Neural progenitor cell (in vitro differentiated cells): ENCODE results near the gene ITM2C. TPM values are rescaled to one million over a fixed set of nuclear protein-coding genes. Genes with fewer than 3 reads are reported as not detected.

Source experiments
- DNase-seq: peaks from one replicate; pipeline ENCODE4 v3.0.0-alpha.2; 2016; ENCODE audit warnings: low spot score
- H2AFZ ChIP-seq: fragments of 200-600 bp; sonication (generic); replicated peaks from 2 replicates; pipeline ENCODE4 v1.6.1; 2016; ENCODE audit warnings: antibody characterized with exemption
- H3F3A ChIP-seq: fragments of 200-600 bp; sonication (generic); 2 replicates; pipeline ENCODE4 v1.6.1; 2016; ENCODE audit warnings: antibody characterized with exemption, low read depth
- H3K27ac ChIP-seq: fragments of 200-600 bp; sonication (generic); 2 replicates; pipeline ENCODE4 v1.5.1; 2016; ENCODE audit warnings: mild to moderate bottlenecking
- H3K27me3 ChIP-seq: fragments of 200-600 bp; sonication (generic); 2 replicates; pipeline ENCODE4 v1.6.1; 2016; ENCODE audit warnings: mild to moderate bottlenecking, moderate library complexity
- H3K36me3 ChIP-seq: fragments of 200-600 bp; sonication (generic); 2 replicates; pipeline ENCODE4 v1.5.1; 2016
- H3K4me1 ChIP-seq: fragments of 200-600 bp; sonication (generic); 2 replicates; pipeline ENCODE4 v1.6.1; 2016; ENCODE audit warnings: mixed run types
- H3K4me2 ChIP-seq: fragments of 200-600 bp; sonication (generic); 2 replicates; pipeline ENCODE4 v1.6.1; 2016
- H3K4me3 ChIP-seq: fragments of 200-600 bp; sonication (generic); 2 replicates; pipeline ENCODE4 v1.5.1; 2016
- H3K79me2 ChIP-seq: fragments of 200-600 bp; sonication (generic); 2 replicates; pipeline ENCODE4 v1.6.1; 2016; ENCODE audit warnings: low read depth
- H3K9ac ChIP-seq: fragments of 200-600 bp; sonication (generic); 2 replicates; pipeline ENCODE4 v1.6.1; 2016
- H3K9me3 ChIP-seq: fragments of 200-600 bp; sonication (generic); 2 replicates; pipeline ENCODE4 v1.5.1; 2016; ENCODE audit warnings: low read depth
- H4K20me1 ChIP-seq: fragments of 200-600 bp; sonication (generic); 2 replicates; pipeline ENCODE4 v1.6.1; 2016; ENCODE audit warnings: low read depth
- H3K27ac Mint-ChIP-seq: 3 replicates; pipeline ENCODE4 v1.8.0; 2021; ENCODE audit warnings: mixed read lengths
- H3K27me3 Mint-ChIP-seq: 2 replicates; pipeline ENCODE4 v1.8.0; 2022; ENCODE audit warnings: low read depth, mild to moderate bottlenecking, inconsistent platforms, moderate library complexity, mixed read lengths; ENCODE audit not compliant: insufficient read depth
- H3K36me3 Mint-ChIP-seq: 3 replicates; pipeline ENCODE4 v1.8.0; 2021; ENCODE audit warnings: mixed read lengths
- H3K4me1 Mint-ChIP-seq: 3 replicates; pipeline ENCODE4 v1.8.0; 2021; ENCODE audit warnings: mixed read lengths
- H3K4me3 Mint-ChIP-seq: 3 replicates; pipeline ENCODE4 v1.8.0; 2021; ENCODE audit warnings: mild to moderate bottlenecking, moderate library complexity, mixed read lengths
- H3K9me3 Mint-ChIP-seq: 3 replicates; pipeline ENCODE4 v1.8.0; 2020; ENCODE audit warnings: mixed read lengths
- EZH2 ChIP-seq: fragments of 200-600 bp; sonication (generic); IDR thresholded peaks from 2 replicates; pipeline ENCODE4 v1.6.1; 2017; ENCODE audit warnings: antibody characterized with exemption, mild to moderate bottlenecking, moderate library complexity
- EZH2phosphoT487 ChIP-seq: fragments of 200-600 bp; sonication (generic); IDR thresholded peaks from 2 replicates; pipeline ENCODE4 v1.6.1; 2017; ENCODE audit warnings: antibody characterized with exemption
- total RNA-seq: library from RNA; depleted of rRNA; stranded (reverse); fragments of >200 nt; gene quantifications from 2 replicates; pipeline ENCODE4 v1.2.3, GENCODE V29; 2015; ENCODE audit warnings: low replicate concordance
- TF ChIP-seq, protein P1 (sequence below): fragments of 200-600 bp; sonication (generic); IDR thresholded peaks from 2 replicates; pipeline ENCODE4 v1.5.1; 2017; ENCODE audit warnings: antibody characterized with exemption, mild to moderate bottlenecking

The ITM2C gene
- total RNA-seq, 1 donor from 2014 or later, result 84.6 TPM

- Histone ChIP-seq H3K4me2 (peak overlapping the region; percentile 19), H3K36me3 (no peaks in the 10 kb centered on the region), H3K9ac (no peak overlapping the region)
These were observed 6.0 kb downstream of the ITM2C start for GRCh38 chr2:230870544-230871360.

GRCh38 chr2:230871361-230872150 is 6.8 kb downstream of the ITM2C start:
- H3K9me3 ChIP-seq, result no peaks in the 10 kb centered on the region
- peaks cover 72% of the 10 kb centered on the region for H3K79me2 ChIP-seq
- Mint-ChIP-seq H3K27ac (peak overlapping the region; percentile 98), H3K4me3 (no peak overlapping the region), H3K4me1 (peaks cover 59% of the 10 kb centered on the region), H3K9me3 (no peaks in the 10 kb centered on the region), H3K27me3 (peaks cover 8% of the 10 kb centered on the region), H3K36me3 (peaks cover 9% of the 10 kb centered on the region)
- no peak overlapping the region for H3K4me3 ChIP-seq
- H2AFZ ChIP-seq, result no peak overlapping the region
- H3K4me2 ChIP-seq, result peak overlapping the region; percentile 19
- H3K9ac ChIP-seq, result no peak overlapping the region
- H4K20me1 ChIP-seq, result peaks cover 59% of the 10 kb centered on the region
- TF ChIP-seq EZH2phosphoT487, result no peak
- TF ChIP-seq, protein P1, sequence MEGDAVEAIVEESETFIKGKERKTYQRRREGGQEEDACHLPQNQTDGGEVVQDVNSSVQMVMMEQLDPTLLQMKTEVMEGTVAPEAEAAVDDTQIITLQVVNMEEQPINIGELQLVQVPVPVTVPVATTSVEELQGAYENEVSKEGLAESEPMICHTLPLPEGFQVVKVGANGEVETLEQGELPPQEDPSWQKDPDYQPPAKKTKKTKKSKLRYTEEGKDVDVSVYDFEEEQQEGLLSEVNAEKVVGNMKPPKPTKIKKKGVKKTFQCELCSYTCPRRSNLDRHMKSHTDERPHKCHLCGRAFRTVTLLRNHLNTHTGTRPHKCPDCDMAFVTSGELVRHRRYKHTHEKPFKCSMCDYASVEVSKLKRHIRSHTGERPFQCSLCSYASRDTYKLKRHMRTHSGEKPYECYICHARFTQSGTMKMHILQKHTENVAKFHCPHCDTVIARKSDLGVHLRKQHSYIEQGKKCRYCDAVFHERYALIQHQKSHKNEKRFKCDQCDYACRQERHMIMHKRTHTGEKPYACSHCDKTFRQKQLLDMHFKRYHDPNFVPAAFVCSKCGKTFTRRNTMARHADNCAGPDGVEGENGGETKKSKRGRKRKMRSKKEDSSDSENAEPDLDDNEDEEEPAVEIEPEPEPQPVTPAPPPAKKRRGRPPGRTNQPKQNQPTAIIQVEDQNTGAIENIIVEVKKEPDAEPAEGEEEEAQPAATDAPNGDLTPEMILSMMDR, result no peak
- peaks cover 30% of the 10 kb centered on the region for H3F3A ChIP-seq
- no peaks in the 10 kb centered on the region for H3K27me3 ChIP-seq
- H3K36me3 ChIP-seq, result no peaks in the 10 kb centered on the region
- H3K27ac ChIP-seq, result no peak overlapping the region
- no peak for DNase-seq
- peaks cover 48% of the 10 kb centered on the region for H3K4me1 ChIP-seq

More at GRCh38 chr2:230870544-230871360, 6.0 kb downstream of the ITM2C start:
- no peaks in the 10 kb centered on the region for H3K9me3 ChIP-seq
- peaks cover 38% of the 10 kb centered on the region for H3F3A ChIP-seq
- Mint-ChIP-seq H3K36me3 (peaks cover 9% of the 10 kb centered on the region), H3K27ac (peak overlapping the region; percentile 98), H3K4me1 (peaks cover 61% of the 10 kb centered on the region), H3K27me3 (peaks cover 8% of the 10 kb centered on the region), H3K9me3 (no peaks in the 10 kb centered on the region), H3K4me3 (peak overlapping the region; percentile 73)
- H3K4me3 ChIP-seq, result no peak overlapping the region
- DNase-seq, result peak; percentile 53
- no peak overlapping the region for H2AFZ ChIP-seq
- peaks cover 80% of the 10 kb centered on the region for H3K79me2 ChIP-seq
- H3K27ac ChIP-seq, result no peak overlapping the region
- no peaks in the 10 kb centered on the region for H3K27me3 ChIP-seq
- H4K20me1 ChIP-seq, result peaks cover 59% of the 10 kb centered on the region
- TF ChIP-seq, protein P1, result no peak
- no peak for TF ChIP-seq EZH2
- peaks cover 53% of the 10 kb centered on the region for H3K4me1 ChIP-seq

- peaks cover 53% of the 10 kb centered on the region for H3K4me1 Mint-ChIP-seq
- H3K4me3 Mint-ChIP-seq, result peak overlapping the region; percentile 59
- H3K36me3 Mint-ChIP-seq, result peaks cover 9% of the 10 kb centered on the region
- peaks cover 64% of the 10 kb centered on the region for H3K79me2 ChIP-seq
- no peak overlapping the region for H3K4me3 ChIP-seq
- H3K4me2 ChIP-seq, result no peak overlapping the region
- no peak overlapping the region for H2AFZ ChIP-seq
- H3K27me3 Mint-ChIP-seq, result peaks cover 8% of the 10 kb centered on the region
- H3K27ac Mint-ChIP-seq, result peak overlapping the region; percentile 74
- peaks cover 40% of the 10 kb centered on the region for H3K4me1 ChIP-seq
- H3K9me3 Mint-ChIP-seq, result no peaks in the 10 kb centered on the region
- DNase-seq, result no peak
- no peaks in the 10 kb centered on the region for H3K36me3 ChIP-seq
- H4K20me1 ChIP-seq, result peaks cover 59% of the 10 kb centered on the region
- H3K27me3 ChIP-seq, result no peaks in the 10 kb centered on the region
- H3K9ac ChIP-seq, result no peak overlapping the region
- TF ChIP-seq, protein P1, result no peak
- TF ChIP-seq EZH2 (no peak), EZH2phosphoT487 (no peak)
- peaks cover 22% of the 10 kb centered on the region for H3F3A ChIP-seq
- no peak overlapping the region for H3K27ac ChIP-seq
- H3K9me3 ChIP-seq, result no peaks in the 10 kb centered on the region
These were observed 7.6 kb downstream of the ITM2C start for GRCh38 chr2:230872151-230872967.
